ENCODE results near the gene GRK2. TPM values are rescaled to one million over a fixed set of nuclear protein-coding genes. Genes with fewer than 3 reads are reported as not detected.
"Not testable (repeated sequence)": the region's sequence is repeated elsewhere in the genome, so short reads cannot be mapped to it uniquely, and the experiment has no call there.

The GRK2 gene
- total and polyA plus RNA-seq, 8 donors = 55.2 to 118 (median 59.4) TPM

GRCh38 chr11:67230886-67231285, 35.4 kb upstream of the GRK2 start:
- DNase-seq (no peak), ATAC-seq (no peak)
- H3K4me3 ChIP-seq = no peak overlapping the region
- intact Hi-C loops (cut with DNase I) = no loop called here
- H3K36me3 ChIP-seq = peaks cover 0 to 89% of the 10 kb centered on the region in 2 donors
- TF ChIP-seq CTCF (IDR thresholded peaks at IDR 0.05) = no peak
- H3K27me3 ChIP-seq = no peaks in the 10 kb centered on the region
- no peak overlapping the region for H3K27ac ChIP-seq
- no peaks in the 10 kb centered on the region for H3K4me1 ChIP-seq
- no peaks in the 10 kb centered on the region for H3K9me3 ChIP-seq

- DNase-seq (no peak), ATAC-seq (no peak)
- H3K9me3 ChIP-seq = no peaks in the 10 kb centered on the region
- intact Hi-C loops (cut with DNase I) = no loop called here
- peaks cover 0 to 61% of the 10 kb centered on the region in 2 donors for H3K36me3 ChIP-seq
- no peak overlapping the region for H3K27ac ChIP-seq
- no peak overlapping the region for H3K4me3 ChIP-seq
- no peak for TF ChIP-seq CTCF (IDR thresholded peaks at IDR 0.05)
- peaks cover 3 to 12% of the 10 kb centered on the region in 2 donors for H3K4me1 ChIP-seq
- H3K27me3 ChIP-seq = no peaks in the 10 kb centered on the region
Measured at GRCh38 chr11:67233584-67234190, 32.6 kb upstream of the GRK2 start.

GRCh38 chr11:67234571-67234970, 31.7 kb upstream of the GRK2 start:
- H3K4me3 ChIP-seq; intact Hi-C loops (cut with DNase I); H3K9me3 ChIP-seq; H3K27ac ChIP-seq; H3K27me3 ChIP-seq; DNase-seq; ATAC-seq: not testable (repeated sequence)
- H3K36me3 ChIP-seq = peaks cover 0 to 52% of the 10 kb centered on the region in 2 donors
- H3K4me1 ChIP-seq = peaks cover 11 to 21% of the 10 kb centered on the region in 2 donors

GRCh38 chr11:67237574-67237973, 28.7 kb upstream of the GRK2 start:
- TF ChIP-seq CTCF (IDR thresholded peaks at IDR 0.05) = no peak
- ATAC-seq = no peak
- Histone ChIP-seq H3K4me1 (peaks cover 22 to 46% of the 10 kb centered on the region in 2 donors), H3K4me3 (no peak overlapping the region), H3K9me3 (no peaks in the 10 kb centered on the region), H3K27ac (no peak overlapping the region), H3K36me3 (peaks cover 0 to 24% of the 10 kb centered on the region in 2 donors), H3K27me3 (no peaks in the 10 kb centered on the region)
- intact Hi-C loops (cut with DNase I) = no loop called here
- DNase-seq = no peak

GRCh38 chr11:67238894-67239782, 27.1 kb upstream of the GRK2 start:
- Histone ChIP-seq H3K4me3 (peak overlapping the region in 1 of 2 donors; percentile 62), H3K27ac (peak overlapping the region; percentile 93), H3K9me3 (no peaks in the 10 kb centered on the region), H3K27me3 (no peaks in the 10 kb centered on the region), H3K4me1 (peaks cover 27 to 62% of the 10 kb centered on the region in 2 donors), H3K36me3 (peaks cover 0 to 32% of the 10 kb centered on the region in 2 donors)
- intact Hi-C loops (cut with DNase I) = no loop called here
- no peak for TF ChIP-seq CTCF (IDR thresholded peaks at IDR 0.05)
- DNase-seq (no peak), ATAC-seq (no peak)

All from left lung (tissue), 10 donors.